CD4-positive, alpha-beta T cell treated with Interleukin-10 for 1 hour (primary cell): ENCODE data around the gene ZNF345.
A peak's percentile ranks its signal among the peaks of the same experiment; 100 is the strongest.

ENCODE experiments used
- DNase-seq: peaks from one replicate; pipeline ENCODE4 v3.0.0-alpha.2; 2020

Gene ZNF345

GRCh38 chr19:36850559-36851442, at the start of gene ZNF345:
ZNF345 (plus strand) TSS chr19:36850876; CDS start chr19:36876831, 25,955 bp downstream.
- DNase-seq, result peak; percentile 94

GRCh38 chr19:36805364-36805763, 45.3 kb upstream of the ZNF345 start:
- no peak for DNase-seq

- DNase-seq, result no peak
These were observed 43.6 kb upstream of the ZNF345 start for GRCh38 chr19:36807029-36807428.

GRCh38 chr19:36819130-36819630, 31.5 kb upstream of the ZNF345 start:
- no peak for DNase-seq

- no peak for DNase-seq
These were observed 28.9 kb upstream of the ZNF345 start for GRCh38 chr19:36821758-36822157.

- no peak for DNase-seq
These were observed 17.2 kb upstream of the ZNF345 start for GRCh38 chr19:36833430-36833829.

- DNase-seq, result no peak
These were observed 13.3 kb upstream of the ZNF345 start for GRCh38 chr19:36837176-36837905.

GRCh38 chr19:36837906-36838783, 12.5 kb upstream of the ZNF345 start, which contains the start of gene ZNF790:
ZNF790 (minus strand) TSS chr19:36838387; CDS start chr19:36825619, 12,768 bp downstream.
- DNase-seq, result peak; percentile 90

- DNase-seq, result no peak
These were observed 11.8 kb upstream of the ZNF345 start for GRCh38 chr19:36838784-36839324.

GRCh38 chr19:36847968-36848367, 2.7 kb upstream of the ZNF345 start:
- DNase-seq, result peak; percentile 19

GRCh38 chr19:36849701-36850558, 746 bp upstream of the ZNF345 start:
- DNase-seq, result peak; percentile 91

GRCh38 chr19:36851898-36852297, 1.2 kb downstream of the ZNF345 start:
- DNase-seq, result no peak

- no peak for DNase-seq
These were observed 26.6 kb downstream of the ZNF345 start for GRCh38 chr19:36876993-36877938.

GRCh38 chr19:36891768-36892357, 41.2 kb downstream of the ZNF345 start:
- no peak for DNase-seq

GRCh38 chr19:36894849-36895383, 44.2 kb downstream of the ZNF345 start:
- DNase-seq, result no peak

- no peak for DNase-seq
These were observed 47.7 kb downstream of the ZNF345 start for GRCh38 chr19:36898422-36898821.

- DNase-seq, result peak; percentile 95
These were observed 65.5 kb downstream of the ZNF345 start, which contains the start of the genes ZNF568 and ZNF829 for GRCh38 chr19:36915992-36916830. ZNF568 (plus strand) TSS chr19:36916332; CDS start chr19:36922771, 6,439 bp downstream. ZNF829 (minus strand) TSS chr19:36916291; CDS start chr19:36915167, 1,124 bp downstream.

- DNase-seq, result no peak
These were observed 66.3 kb downstream of the ZNF345 start for GRCh38 chr19:36916991-36917390.
